Osteocyte (in vitro differentiated cells): ENCODE data around the gene MYOZ2. TPM values are rescaled to one million over a fixed set of nuclear protein-coding genes. Genes with fewer than 3 reads are reported as not detected.
A peak's percentile ranks its signal among the peaks of the same experiment; 100 is the strongest.

Source experiments
- DNase-seq: peaks from one replicate; pipeline ENCODE4 v3.0.0; 2021; ENCODE audit warnings: mixed read lengths; ENCODE audit not compliant: unreplicated experiment; ENCODE audit errors: extremely low spot score
- H3K27ac Mint-ChIP-seq: one replicate; pipeline ENCODE4 v1.8.0; 2021; ENCODE audit warnings: mild to moderate bottlenecking, mixed read lengths; ENCODE audit not compliant: unreplicated experiment
- H3K27me3 Mint-ChIP-seq: one replicate; pipeline ENCODE4 v1.8.0; 2021; ENCODE audit warnings: mixed read lengths; ENCODE audit not compliant: unreplicated experiment
- H3K36me3 Mint-ChIP-seq: one replicate; pipeline ENCODE4 v1.8.0; 2021; ENCODE audit warnings: mixed read lengths; ENCODE audit not compliant: unreplicated experiment
- H3K4me1 Mint-ChIP-seq: one replicate; pipeline ENCODE4 v1.8.0; 2021; ENCODE audit warnings: mixed read lengths; ENCODE audit not compliant: unreplicated experiment
- H3K4me3 Mint-ChIP-seq: one replicate; pipeline ENCODE4 v1.8.0; 2021; ENCODE audit warnings: mild to moderate bottlenecking, moderate library complexity, mixed read lengths; ENCODE audit not compliant: unreplicated experiment
- H3K9me3 Mint-ChIP-seq: one replicate; pipeline ENCODE4 v1.8.0; 2021; ENCODE audit warnings: mixed read lengths; ENCODE audit not compliant: unreplicated experiment
- total RNA-seq: library from RNA; stranded (reverse); gene quantifications from 2 replicates; pipeline ENCODE4 v1.2.1, GENCODE V29; 2021
- TF ChIP-seq, protein P1 (sequence below): fragments of 200-600 bp; sonication (generic); IDR thresholded peaks from 2 replicates; pipeline ENCODE4 v1.5.0; 2021; ENCODE audit warnings: antibody characterized with exemption, mild to moderate bottlenecking, moderate library complexity

Gene MYOZ2
- total RNA-seq, 1 donor from 2014 or later: not detected

DNA sequence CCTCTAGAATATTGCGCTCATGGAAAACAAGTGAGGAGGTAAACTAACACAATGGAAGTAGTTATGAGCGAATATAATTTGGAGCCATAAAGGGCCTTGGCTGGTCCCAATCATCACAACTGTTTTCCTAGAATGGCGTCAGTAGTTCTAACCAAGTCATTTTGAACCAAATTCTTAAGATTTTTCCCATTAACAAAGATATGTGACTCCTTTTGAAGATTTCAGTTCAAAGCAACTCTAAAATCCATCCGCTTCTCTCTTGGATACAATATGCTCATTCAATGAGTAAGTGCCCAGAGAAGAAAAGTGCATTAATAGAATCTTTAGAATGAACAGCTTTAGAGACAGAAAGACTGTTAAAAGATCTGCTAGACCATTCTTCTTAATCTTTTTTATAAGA lies 19.6 kb upstream of the MYOZ2 start:
- TF ChIP-seq, protein P1, sequence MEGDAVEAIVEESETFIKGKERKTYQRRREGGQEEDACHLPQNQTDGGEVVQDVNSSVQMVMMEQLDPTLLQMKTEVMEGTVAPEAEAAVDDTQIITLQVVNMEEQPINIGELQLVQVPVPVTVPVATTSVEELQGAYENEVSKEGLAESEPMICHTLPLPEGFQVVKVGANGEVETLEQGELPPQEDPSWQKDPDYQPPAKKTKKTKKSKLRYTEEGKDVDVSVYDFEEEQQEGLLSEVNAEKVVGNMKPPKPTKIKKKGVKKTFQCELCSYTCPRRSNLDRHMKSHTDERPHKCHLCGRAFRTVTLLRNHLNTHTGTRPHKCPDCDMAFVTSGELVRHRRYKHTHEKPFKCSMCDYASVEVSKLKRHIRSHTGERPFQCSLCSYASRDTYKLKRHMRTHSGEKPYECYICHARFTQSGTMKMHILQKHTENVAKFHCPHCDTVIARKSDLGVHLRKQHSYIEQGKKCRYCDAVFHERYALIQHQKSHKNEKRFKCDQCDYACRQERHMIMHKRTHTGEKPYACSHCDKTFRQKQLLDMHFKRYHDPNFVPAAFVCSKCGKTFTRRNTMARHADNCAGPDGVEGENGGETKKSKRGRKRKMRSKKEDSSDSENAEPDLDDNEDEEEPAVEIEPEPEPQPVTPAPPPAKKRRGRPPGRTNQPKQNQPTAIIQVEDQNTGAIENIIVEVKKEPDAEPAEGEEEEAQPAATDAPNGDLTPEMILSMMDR: no peak
- H3K27me3 Mint-ChIP-seq: no peaks in the 10 kb centered on the region
- H3K4me3 Mint-ChIP-seq: no peak overlapping the region
- H3K36me3 Mint-ChIP-seq: no peaks in the 10 kb centered on the region
- DNase-seq: no peak
- H3K4me1 Mint-ChIP-seq: peaks cover 23% of the 10 kb centered on the region
- H3K9me3 Mint-ChIP-seq: no peaks in the 10 kb centered on the region
- no peak overlapping the region for H3K27ac Mint-ChIP-seq

DNA sequence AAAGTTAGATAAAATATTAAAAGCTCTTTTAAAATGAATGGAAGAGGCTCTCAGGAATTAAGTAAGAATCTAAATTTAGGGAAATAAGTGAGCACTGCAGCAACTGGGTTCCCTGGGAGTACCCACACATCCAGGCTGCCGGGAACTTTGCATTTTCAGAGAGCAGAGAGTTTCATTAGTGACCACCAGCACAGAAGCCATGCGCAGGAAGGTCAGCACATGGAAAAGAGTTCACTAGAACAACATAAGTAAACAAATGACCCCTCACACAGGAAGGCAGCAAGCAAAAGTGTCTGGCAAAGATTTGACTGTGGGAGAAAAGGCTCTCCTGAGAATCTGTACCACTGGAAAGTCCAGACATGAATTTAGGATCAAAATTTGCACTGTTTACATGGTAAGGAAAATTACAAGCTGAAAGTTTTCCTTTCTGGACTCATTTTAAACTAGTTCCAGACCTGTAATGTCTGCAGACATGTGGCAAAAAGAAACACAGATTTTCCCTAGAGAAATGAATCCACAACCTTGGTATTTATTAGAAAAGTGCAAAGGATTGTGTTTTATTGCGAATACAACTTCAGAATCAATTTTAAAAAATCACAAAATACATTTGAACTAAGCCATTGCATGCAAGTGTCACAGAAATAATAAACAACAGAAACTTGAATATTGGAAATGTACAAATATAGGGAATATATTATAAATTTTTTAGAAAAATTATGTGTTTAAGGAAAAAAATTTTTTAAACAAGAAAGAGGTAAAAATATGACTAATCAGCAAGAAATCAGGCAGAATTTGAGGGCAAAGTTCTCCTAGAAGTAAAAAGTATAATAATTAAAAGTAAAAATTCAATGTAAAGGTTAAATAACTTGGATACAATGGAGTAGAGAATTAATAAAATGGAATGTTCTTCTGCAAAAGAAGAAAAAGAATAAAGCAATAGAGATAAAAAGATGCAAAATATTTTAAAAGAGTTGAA lies 18.4 kb upstream of the MYOZ2 start:
- Mint-ChIP-seq H3K4me3 (no peak overlapping the region), H3K36me3 (no peaks in the 10 kb centered on the region), H3K27me3 (no peaks in the 10 kb centered on the region), H3K27ac (peak overlapping the region; percentile 80), H3K9me3 (no peaks in the 10 kb centered on the region), H3K4me1 (peaks cover 23% of the 10 kb centered on the region)
- TF ChIP-seq, protein P1: no peak
- no peak for DNase-seq

DNA sequence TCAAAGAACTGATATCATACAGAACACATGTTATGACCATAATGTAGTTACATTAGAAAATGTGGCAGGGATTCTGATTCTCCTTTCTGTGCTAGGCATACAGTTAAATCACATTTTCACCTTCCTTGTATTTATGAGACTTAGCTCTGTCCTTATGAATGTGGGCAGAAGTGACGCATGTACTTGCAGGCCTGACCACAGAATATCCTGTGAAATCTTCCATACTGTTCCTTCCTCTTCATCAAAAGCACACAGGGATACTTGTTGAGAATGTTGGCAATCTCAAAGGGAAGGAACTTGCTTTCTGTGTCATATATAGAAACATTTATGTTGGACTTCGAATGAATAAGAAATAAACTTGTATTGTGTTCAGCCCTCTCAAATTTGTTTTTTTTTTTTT lies 17.2 kb upstream of the MYOZ2 start:
- Mint-ChIP-seq H3K36me3 (no peaks in the 10 kb centered on the region), H3K27me3 (no peaks in the 10 kb centered on the region), H3K27ac (no peak overlapping the region), H3K4me3 (no peak overlapping the region), H3K4me1 (peaks cover 20% of the 10 kb centered on the region), H3K9me3 (no peaks in the 10 kb centered on the region)
- TF ChIP-seq, protein P1: no peak
- DNase-seq: no peak

DNA sequence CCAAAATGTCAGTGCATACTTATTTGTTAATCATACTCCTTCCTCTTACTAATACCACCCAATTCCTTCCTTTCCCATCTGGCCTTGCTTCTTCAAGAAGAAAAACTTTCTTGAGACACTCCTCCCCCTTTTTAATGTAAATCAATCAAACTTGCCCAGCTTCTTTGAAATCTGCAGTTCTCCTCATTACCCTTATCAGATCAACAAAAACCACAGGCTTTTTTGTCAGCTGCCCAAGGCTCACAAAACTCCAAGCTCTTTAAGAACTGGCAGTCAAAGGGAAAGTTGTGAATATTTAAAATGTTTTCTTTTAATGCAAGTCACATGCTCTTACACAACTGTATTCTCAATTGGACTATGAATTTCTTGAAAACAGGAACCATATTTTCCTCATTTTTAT lies 11.3 kb upstream of the MYOZ2 start:
- Mint-ChIP-seq H3K27ac (no peak overlapping the region), H3K4me1 (no peaks in the 10 kb centered on the region), H3K36me3 (no peaks in the 10 kb centered on the region), H3K4me3 (no peak overlapping the region), H3K27me3 (no peaks in the 10 kb centered on the region), H3K9me3 (no peaks in the 10 kb centered on the region)
- TF ChIP-seq, protein P1: no peak
- no peak for DNase-seq

DNA sequence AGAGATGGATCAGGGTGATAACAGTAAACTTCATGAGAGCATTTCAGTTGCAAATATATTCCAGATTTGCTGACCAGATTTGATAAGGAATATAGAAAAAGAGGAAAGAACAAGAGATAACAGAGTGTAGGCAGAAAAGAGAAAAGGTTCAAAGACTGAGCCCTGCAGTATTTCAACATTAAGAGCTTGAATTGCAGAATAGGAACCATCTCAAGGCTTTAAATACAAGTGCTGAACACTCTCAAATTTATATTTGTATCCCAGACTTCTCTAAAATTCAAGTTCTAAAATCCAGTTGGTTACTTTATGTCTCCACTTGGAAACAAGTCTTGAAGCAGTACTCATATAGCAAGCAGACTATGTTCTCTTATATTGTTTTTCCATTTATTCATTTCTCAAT lies 9.7 kb upstream of the MYOZ2 start:
- H3K36me3 Mint-ChIP-seq: no peaks in the 10 kb centered on the region
- TF ChIP-seq, protein P1: no peak
- no peaks in the 10 kb centered on the region for H3K9me3 Mint-ChIP-seq
- DNase-seq: no peak
- no peak overlapping the region for H3K27ac Mint-ChIP-seq
- H3K4me3 Mint-ChIP-seq: no peak overlapping the region
- H3K4me1 Mint-ChIP-seq: peaks cover 8% of the 10 kb centered on the region
- no peaks in the 10 kb centered on the region for H3K27me3 Mint-ChIP-seq
